CD4-positive, CD25-positive, alpha-beta regulatory T cell (primary cell): ENCODE measurements around the gene TLE5. TPM values are rescaled to one million over a fixed set of nuclear protein-coding genes. Genes with fewer than 3 reads are reported as not detected.

Experiments
- ATAC-seq, 2 donors: fragments of 150-1000 bp; cut with Tn5 transposase; one replicate each; pipeline ENCODE4 v1.10.0; 2021; ENCODE audit warnings: low read depth in 2 of 2, moderate number of reproducible peaks in 2 of 2, moderate library complexity in 1 of 2
- DNase-seq, 3 donors: peaks; one replicate each; pipeline versions ENCODE4 v3.0.0 to v3.0.0-alpha.2; 2012 to 2022; ENCODE audit warnings: mixed read lengths in 1 of 3
- H3K27ac ChIP-seq: one replicate; pipeline ENCODE4 v1.7.0; 2013; ENCODE audit warnings: mild to moderate bottlenecking, low read length; ENCODE audit not compliant: insufficient read depth, poor library complexity, severe bottlenecking
- H3K27me3 ChIP-seq: one replicate; pipeline ENCODE4 v1.7.0; 2013; ENCODE audit warnings: low read length; ENCODE audit not compliant: control insufficient read depth, insufficient read depth
- H3K36me3 ChIP-seq: one replicate; pipeline ENCODE4 v1.7.0; 2013; ENCODE audit warnings: mild to moderate bottlenecking, low read length, moderate library complexity; ENCODE audit not compliant: control insufficient read depth, insufficient read depth
- H3K4me1 ChIP-seq: 2 replicates; pipeline ENCODE4 v1.7.0; 2013; ENCODE audit warnings: mild to moderate bottlenecking, low read length; ENCODE audit not compliant: insufficient read depth, control insufficient read depth, poor library complexity, severe bottlenecking
- H3K4me3 ChIP-seq: one replicate; pipeline ENCODE4 v1.7.0; 2013; ENCODE audit warnings: low read depth, mild to moderate bottlenecking, low read length, moderate library complexity
- H3K9me3 ChIP-seq, 2 experiments: 1 replicate in 1 of 2; 2 replicates in 1 of 2; pipeline ENCODE4 v1.7.0; 2013; ENCODE audit warnings: low read length in 2 of 2, mild to moderate bottlenecking in 1 of 2, moderate library complexity in 1 of 2; ENCODE audit not compliant: control insufficient read depth in 2 of 2
- H3K27ac Mint-ChIP-seq, 3 donors: one replicate each; pipeline ENCODE4 v1.8.0; 2020 to 2022; ENCODE audit warnings: mild to moderate bottlenecking in 3 of 3, mixed read lengths in 3 of 3, moderate library complexity in 2 of 3
- H3K27me3 Mint-ChIP-seq: one replicate; pipeline ENCODE4 v1.8.0; 2022; ENCODE audit warnings: mild to moderate bottlenecking, mixed read lengths
- H3K36me3 Mint-ChIP-seq: one replicate; pipeline ENCODE4 v1.8.0; 2020; ENCODE audit warnings: mixed read lengths
- H3K4me1 Mint-ChIP-seq, 4 donors: one replicate each; pipeline ENCODE4 v1.8.0; 2020 to 2022; ENCODE audit warnings: mixed read lengths in 4 of 4, mild to moderate bottlenecking in 1 of 4
- H3K4me3 Mint-ChIP-seq, 4 donors: one replicate each; pipeline ENCODE4 v1.8.0; 2020 to 2022; ENCODE audit warnings: mild to moderate bottlenecking in 4 of 4, mixed read lengths in 4 of 4, moderate library complexity in 3 of 4
- H3K9me3 Mint-ChIP-seq, 7 donors: one replicate each; pipeline ENCODE4 v1.8.0; 2020 to 2022; ENCODE audit warnings: mixed read lengths in 7 of 7, mild to moderate bottlenecking in 3 of 7, moderate library complexity in 2 of 7
- polyA plus RNA-seq, 4 donors: library from polyadenylated mRNA; unstranded; fragments of 300-500 nt; fragmentation: Illumina TruSeq; gene quantifications; one replicate each; pipeline ENCODE4 v1.2.3, GENCODE V29; 2021
- total RNA-seq: library from RNA; stranded (reverse); gene quantifications from one replicate; pipeline ENCODE4 v1.2.3, GENCODE V29; 2022

Gene TLE5
- total and polyA plus RNA-seq, 5 donors from 2014 or later: 608 to 1,009 (median 711) TPM

GRCh38 chr19:3064011-3064330 is 1.7 kb upstream of the TLE5 start:
- no peaks in the 10 kb centered on the region for H3K27me3 ChIP-seq
- H3K27ac ChIP-seq: peak overlapping the region; percentile 83
- peaks cover 29% of the 10 kb centered on the region for H3K4me1 ChIP-seq
- H3K4me3 ChIP-seq: no peak overlapping the region
- ATAC-seq: no peak
- H3K36me3 ChIP-seq: peaks cover 15% of the 10 kb centered on the region
- peaks cover 0 to 44% (median 10%) of the 10 kb centered on the region in 4 donors for H3K4me1 Mint-ChIP-seq
- H3K36me3 Mint-ChIP-seq: peaks cover 7% of the 10 kb centered on the region
- no peaks in the 10 kb centered on the region for H3K27me3 Mint-ChIP-seq
- DNase-seq: no peak
- peak overlapping the region; percentile 82 to 94 (median 88) for H3K27ac Mint-ChIP-seq
- peaks cover 0 to 2% (median 0%) of the 10 kb centered on the region in 7 donors for H3K9me3 Mint-ChIP-seq
- H3K4me3 Mint-ChIP-seq: peak overlapping the region; percentile 88 to 94 (median 93)
- no peaks in the 10 kb centered on the region for H3K9me3 ChIP-seq

GRCh38 chr19:3061182-3062161 is 823 bp downstream of the TLE5 start:
- Mint-ChIP-seq H3K27ac (peak overlapping the region; percentile 86 to 98 (median 90)), H3K9me3 (no peaks in the 10 kb centered on the region), H3K4me1 (peaks cover 0 to 62% (median 16%) of the 10 kb centered on the region in 4 donors), H3K4me3 (peak overlapping the region; percentile 94 to 99 (median 96)), H3K36me3 (peaks cover 20% of the 10 kb centered on the region), H3K27me3 (no peaks in the 10 kb centered on the region)
- Histone ChIP-seq H3K36me3 (peaks cover 40% of the 10 kb centered on the region), H3K4me1 (peaks cover 54% of the 10 kb centered on the region), H3K27me3 (no peaks in the 10 kb centered on the region), H3K9me3 (no peaks in the 10 kb centered on the region), H3K27ac (peak overlapping the region; percentile 83), H3K4me3 (peak overlapping the region; percentile 86)
- ATAC-seq (peak; percentile 79), DNase-seq (peak; percentile 67 to 96 (median 90))

- Mint-ChIP-seq H3K36me3 (peaks cover 21% of the 10 kb centered on the region), H3K4me1 (peaks cover 0 to 63% (median 16%) of the 10 kb centered on the region in 4 donors), H3K27ac (peak overlapping the region; percentile 86 to 98 (median 90)), H3K27me3 (no peaks in the 10 kb centered on the region), H3K9me3 (no peaks in the 10 kb centered on the region), H3K4me3 (peak overlapping the region; percentile 94 to 99 (median 96))
- DNase-seq (no peak), ATAC-seq (no peak)
- peak overlapping the region; percentile 86 for H3K4me3 ChIP-seq
- H3K9me3 ChIP-seq: no peaks in the 10 kb centered on the region
- H3K4me1 ChIP-seq: peaks cover 60% of the 10 kb centered on the region
- peaks cover 44% of the 10 kb centered on the region for H3K36me3 ChIP-seq
- H3K27ac ChIP-seq: peak overlapping the region; percentile 83
- H3K27me3 ChIP-seq: no peaks in the 10 kb centered on the region
Measured at GRCh38 chr19:3060857-3061181, 1.5 kb downstream of the TLE5 start.

- DNase-seq: no peak
- H3K4me3 Mint-ChIP-seq: peak overlapping the region; percentile 94 to 99 (median 96)
- H3K9me3 ChIP-seq: no peaks in the 10 kb centered on the region
- H3K36me3 ChIP-seq: peaks cover 56% of the 10 kb centered on the region
- H3K27ac ChIP-seq: peak overlapping the region; percentile 83
- peaks cover 0 to 69% (median 20%) of the 10 kb centered on the region in 4 donors for H3K4me1 Mint-ChIP-seq
- peak overlapping the region; percentile 86 for H3K4me3 ChIP-seq
- H3K27me3 ChIP-seq: no peaks in the 10 kb centered on the region
- no peak for ATAC-seq
- peaks cover 28% of the 10 kb centered on the region for H3K36me3 Mint-ChIP-seq
- no peaks in the 10 kb centered on the region for H3K27me3 Mint-ChIP-seq
- no peaks in the 10 kb centered on the region for H3K9me3 Mint-ChIP-seq
- peak overlapping the region in 2 of 3 donors; percentile 90 to 98 for H3K27ac Mint-ChIP-seq
- H3K4me1 ChIP-seq: peaks cover 72% of the 10 kb centered on the region
Measured at GRCh38 chr19:3059653-3060052, 2.6 kb downstream of the TLE5 start.

- Mint-ChIP-seq H3K4me1 (peaks cover 0 to 72% (median 22%) of the 10 kb centered on the region in 4 donors), H3K36me3 (peaks cover 32% of the 10 kb centered on the region), H3K4me3 (peak overlapping the region in 3 of 4 donors; percentile 74 to 94 (median 87)), H3K9me3 (no peaks in the 10 kb centered on the region), H3K27ac (peak overlapping the region in 1 of 3 donors; percentile 69), H3K27me3 (no peaks in the 10 kb centered on the region)
- H3K4me3 ChIP-seq: peak overlapping the region; percentile 86
- H3K4me1 ChIP-seq: peaks cover 78% of the 10 kb centered on the region
- peaks cover 60% of the 10 kb centered on the region for H3K36me3 ChIP-seq
- H3K27ac ChIP-seq: no peak overlapping the region
- H3K9me3 ChIP-seq: no peaks in the 10 kb centered on the region
- DNase-seq: no peak
- H3K27me3 ChIP-seq: no peaks in the 10 kb centered on the region
- ATAC-seq: no peak
Measured at GRCh38 chr19:3058821-3059314, 3.4 kb downstream of the TLE5 start.

- H3K27ac Mint-ChIP-seq: peak overlapping the region; percentile 36 to 86 (median 69)
- Histone ChIP-seq H3K36me3 (peaks cover 65% of the 10 kb centered on the region), H3K27me3 (no peaks in the 10 kb centered on the region), H3K27ac (peak overlapping the region; percentile 30), H3K9me3 (no peaks in the 10 kb centered on the region), H3K4me1 (peaks cover 83% of the 10 kb centered on the region), H3K4me3 (peak overlapping the region; percentile 86)
- ATAC-seq (no peak), DNase-seq (no peak)
- H3K4me3 Mint-ChIP-seq: peak overlapping the region; percentile 74 to 94 (median 90)
- peaks cover 32% of the 10 kb centered on the region for H3K36me3 Mint-ChIP-seq
- peaks cover 0 to 71% (median 20%) of the 10 kb centered on the region in 4 donors for H3K4me1 Mint-ChIP-seq
- no peaks in the 10 kb centered on the region for H3K27me3 Mint-ChIP-seq
- H3K9me3 Mint-ChIP-seq: no peaks in the 10 kb centered on the region
Measured at GRCh38 chr19:3058009-3058820, 4.1 kb downstream of the TLE5 start.

- ATAC-seq (no peak), DNase-seq (no peak)
- H3K36me3 ChIP-seq: peaks cover 68% of the 10 kb centered on the region
- no peak overlapping the region for H3K4me3 ChIP-seq
- peaks cover 83% of the 10 kb centered on the region for H3K4me1 ChIP-seq
- Mint-ChIP-seq H3K27ac (peak overlapping the region in 1 of 3 donors; percentile 74), H3K4me3 (peak overlapping the region in 2 of 4 donors; percentile 57 to 87), H3K9me3 (no peaks in the 10 kb centered on the region), H3K4me1 (peaks cover 0 to 74% (median 19%) of the 10 kb centered on the region in 4 donors), H3K27me3 (no peaks in the 10 kb centered on the region), H3K36me3 (peaks cover 32% of the 10 kb centered on the region)
- no peaks in the 10 kb centered on the region for H3K9me3 ChIP-seq
- peak overlapping the region; percentile 41 for H3K27ac ChIP-seq
- no peaks in the 10 kb centered on the region for H3K27me3 ChIP-seq
Measured at GRCh38 chr19:3057275-3057714, 5.0 kb downstream of the TLE5 start.
